Keratinocyte (primary cell): ENCODE measurements around the gene TRAM2. TPM values are rescaled to one million over a fixed set of nuclear protein-coding genes. Genes with fewer than 3 reads are reported as not detected.

Experiments used
- DNase-seq: peaks from one replicate; pipeline ENCODE4 v3.0.0-alpha.2; 2011; ENCODE audit warnings: low read depth, missing footprints, low spot score
- FAIRE-seq: peaks from 2 replicates; lab custom pipeline; 2011; peaks lifted over from hg19 to GRCh38; lab: Jason Lieb, UNC
- H2AFZ ChIP-seq: 2 replicates; pipeline ENCODE4 v1.6.0; 2012; ENCODE audit warnings: low read length, control low read depth, inconsistent platforms; ENCODE audit not compliant: control insufficient read depth
- H3K27ac ChIP-seq: 2 replicates; pipeline ENCODE4 v1.5.1; 2011; ENCODE audit warnings: low read length; ENCODE audit not compliant: control insufficient read depth, insufficient read depth
- H3K27me3 ChIP-seq: 3 replicates; pipeline ENCODE4 v1.6.0; 2011; ENCODE audit warnings: low read length; ENCODE audit not compliant: control insufficient read depth, insufficient read depth; ENCODE audit errors: extremely low read depth
- H3K36me3 ChIP-seq, 2 experiments: 2 replicates in 1 of 2; 3 replicates in 1 of 2; pipeline ENCODE4 v1.5.1; 2011; ENCODE audit warnings: low read length in 2 of 2, mild to moderate bottlenecking in 1 of 2; ENCODE audit not compliant: control insufficient read depth in 2 of 2, insufficient read depth in 2 of 2; ENCODE audit errors: extremely low read depth in 1 of 2
- H3K4me1 ChIP-seq: 3 replicates; pipeline ENCODE4 v1.5.1; 2011; ENCODE audit warnings: low read length; ENCODE audit not compliant: control insufficient read depth, insufficient read depth; ENCODE audit errors: extremely low read depth
- H3K4me2 ChIP-seq: 3 replicates; pipeline ENCODE4 v1.6.0; 2011; ENCODE audit warnings: low read depth, low read length; ENCODE audit not compliant: control insufficient read depth, insufficient read depth; ENCODE audit errors: extremely low read depth
- H3K4me3 ChIP-seq, 3 experiments: fragments of 200-600 bp in 1 of 3; sonication (generic) in 1 of 3; 2 replicates in 2 of 3; 3 replicates in 1 of 3; pipeline ENCODE4 v1.5.1; 2011 to 2016; ENCODE audit warnings: low read length in 3 of 3, mild to moderate bottlenecking in 3 of 3, control low read depth in 2 of 3, inconsistent platforms in 1 of 3, low read depth in 1 of 3, mixed read lengths in 1 of 3, mixed run types in 1 of 3, moderate library complexity in 1 of 3; ENCODE audit not compliant: control insufficient read depth in 2 of 3, insufficient read depth in 2 of 3; ENCODE audit errors: extremely low read depth in 1 of 3
- H3K79me2 ChIP-seq: 2 replicates; pipeline ENCODE4 v1.6.0; 2012; ENCODE audit warnings: low read length; ENCODE audit not compliant: control insufficient read depth, insufficient read depth
- H3K9ac ChIP-seq: 3 replicates; pipeline ENCODE4 v1.6.0; 2011; ENCODE audit warnings: low read length; ENCODE audit not compliant: control insufficient read depth, insufficient read depth; ENCODE audit errors: extremely low read depth
- H3K9me1 ChIP-seq: 3 replicates; pipeline ENCODE4 v1.6.0; 2011; ENCODE audit warnings: low read length; ENCODE audit not compliant: control insufficient read depth, insufficient read depth; ENCODE audit errors: extremely low read depth
- H3K9me3 ChIP-seq: 2 replicates; pipeline ENCODE4 v1.5.1; 2012; ENCODE audit warnings: low read depth, low read length; ENCODE audit not compliant: control insufficient read depth
- H4K20me1 ChIP-seq: 3 replicates; pipeline ENCODE4 v1.6.0; 2011; ENCODE audit warnings: low read length; ENCODE audit not compliant: control insufficient read depth, insufficient read depth; ENCODE audit errors: extremely low read depth
- CTCF ChIP-seq, 3 experiments: IDR thresholded peaks in 1 of 3; conservative IDR thresholded peaks in 1 of 3; optimal IDR thresholded peaks in 1 of 3; 2 replicates in 2 of 3; 3 replicates in 1 of 3; pipeline versions ENCODE3 to v1.5.1; 2011; ENCODE audit warnings: low read length in 3 of 3, mild to moderate bottlenecking in 3 of 3, moderate library complexity in 2 of 3, control low read depth in 1 of 3, inconsistent platforms in 1 of 3; ENCODE audit not compliant: insufficient read depth in 2 of 3; ENCODE audit errors: extremely low read depth in 1 of 3
- EZH2 ChIP-seq: IDR thresholded peaks from one replicate; pipeline ENCODE4 v1.6.1; 2012; ENCODE audit warnings: inconsistent platforms, mild to moderate bottlenecking, low read length, moderate library complexity
- dilution Hi-C: fragments of 300-500 bp; cut with MboI; formaldehyde crosslinking; loops from one replicate; pipeline ENCODE4 v1.7.0; 2020; ENCODE audit warnings: low sequenced_read_pairs; ENCODE audit not compliant: extremely low pct_ligation_motif_present
- polyA plus RNA-seq, 5 experiments: library from polyadenylated mRNA; depleted of rRNA in 3 of 5; stranded (reverse) in 3 of 5; stranded (forward) in 1 of 5; unstranded in 1 of 5; fragments of >200 nt; gene quantifications; 1 replicate in 1 of 5; 2 replicates in 3 of 5; 3 replicates in 1 of 5; pipeline versions ENCODE4 v1.2.1 to v1.2.3, GENCODE V29; 2011 to 2012; ENCODE audit warnings: missing spikeins in 2 of 5, low read depth in 1 of 5, low replicate concordance in 1 of 5

TRAM2 gene
- polyA plus RNA-seq, 1 donor (not counting 4 experiments of a cell fraction or from before 2014, with no cell fraction given) = 9.2 TPM

GRCh38 chr6:52576054-52576391 lies 837 bp downstream of the TRAM2 start:
- Histone ChIP-seq H3K4me1 (peaks cover 25% of the 10 kb centered on the region), H3K9ac (peak overlapping the region; percentile 71), H3K4me3 (peak overlapping the region; percentile 64 to 79 (median 78)), H3K9me1 (no peaks in the 10 kb centered on the region), H3K27ac (peak overlapping the region; percentile 41), H3K9me3 (no peaks in the 10 kb centered on the region), H2AFZ (peak overlapping the region; percentile 83), H3K4me2 (peak overlapping the region; percentile 73), H3K36me3 (no peaks in the 10 kb centered on the region), H3K79me2 (peaks cover 50% of the 10 kb centered on the region), H4K20me1 (no peaks in the 10 kb centered on the region), H3K27me3 (no peaks in the 10 kb centered on the region)
- FAIRE-seq = no peak
- dilution Hi-C loops = no loop called here
- no peak for DNase-seq
- TF ChIP-seq EZH2 = no peak
- no peak for TF ChIP-seq CTCF (optimal IDR thresholded peaks at IDR 0.05 in 1 of 3, IDR thresholded peaks at IDR 0.05 in 1 of 3, conservative IDR thresholded peaks at IDR 0.05 in 1 of 3; ENCODE audit: extremely low read depth in 1 of 3, insufficient read depth in 2 of 3, low read length in 3 of 3)

- peak overlapping the region; percentile 64 to 79 (median 78) for H3K4me3 ChIP-seq
- H3K9me1 ChIP-seq = no peaks in the 10 kb centered on the region
- peaks cover 53% of the 10 kb centered on the region for H3K79me2 ChIP-seq
- no peak for DNase-seq
- no peak overlapping the region for H2AFZ ChIP-seq
- no peaks in the 10 kb centered on the region for H3K27me3 ChIP-seq
- peak overlapping the region; percentile 11 for H3K27ac ChIP-seq
- H4K20me1 ChIP-seq = no peaks in the 10 kb centered on the region
- peaks cover 25% of the 10 kb centered on the region for H3K4me1 ChIP-seq
- H3K36me3 ChIP-seq = no peaks in the 10 kb centered on the region
- FAIRE-seq = no peak
- peak overlapping the region; percentile 73 for H3K4me2 ChIP-seq
- H3K9me3 ChIP-seq = no peaks in the 10 kb centered on the region
- TF ChIP-seq CTCF (optimal IDR thresholded peaks at IDR 0.05 in 1 of 3, IDR thresholded peaks at IDR 0.05 in 1 of 3, conservative IDR thresholded peaks at IDR 0.05 in 1 of 3; ENCODE audit: extremely low read depth in 1 of 3, insufficient read depth in 2 of 3, low read length in 3 of 3) (no peak), EZH2 (no peak)
- dilution Hi-C loops = no loop called here
- peak overlapping the region; percentile 71 for H3K9ac ChIP-seq
Observed at GRCh38 chr6:52575502-52575892, 1.4 kb downstream of the TRAM2 start.
